Loucy (cell line): ENCODE results near the gene MRPL12.
A peak's percentile ranks its signal among the peaks of the same experiment; 100 is the strongest.

Source experiments
- H2AFZ ChIP-seq: fragments of 200-600 bp; sonication (generic); 2 replicates; pipeline ENCODE4 v1.6.0; 2016; ENCODE audit warnings: antibody characterized with exemption, mild to moderate bottlenecking, low read length, moderate library complexity
- H3F3A ChIP-seq: fragments of 200-600 bp; 2 replicates; pipeline ENCODE4 v1.6.0; 2016; ENCODE audit warnings: antibody characterized with exemption, low read depth, mild to moderate bottlenecking
- H3K27me3 ChIP-seq: fragments of 200-600 bp; sonication (generic); 2 replicates; pipeline ENCODE4 v1.6.1; 2014; ENCODE audit warnings: low read length, mild to moderate bottlenecking; ENCODE audit not compliant: insufficient read depth, poor library complexity, severe bottlenecking
- H3K36me3 ChIP-seq: fragments of 200-600 bp; sonication (generic); 2 replicates; pipeline ENCODE4 v1.6.1; 2016; ENCODE audit warnings: low read length; ENCODE audit not compliant: insufficient read depth
- H3K4me1 ChIP-seq: fragments of 200-600 bp; sonication (generic); 2 replicates; pipeline ENCODE4 v1.5.1; 2014; ENCODE audit warnings: low read length, mild to moderate bottlenecking; ENCODE audit not compliant: insufficient read depth, poor library complexity, severe bottlenecking
- H3K4me2 ChIP-seq: fragments of 200-600 bp; sonication (generic); 2 replicates; pipeline ENCODE4 v1.6.0; 2014; ENCODE audit warnings: antibody characterized with exemption, low read length, low read depth, mild to moderate bottlenecking; ENCODE audit not compliant: poor library complexity, severe bottlenecking
- H3K4me3 ChIP-seq: fragments of 200-600 bp; sonication (generic); 2 replicates; pipeline ENCODE4 v1.5.1; 2014; ENCODE audit warnings: low read length, mild to moderate bottlenecking, mixed read lengths; ENCODE audit not compliant: poor library complexity, severe bottlenecking
- H3K79me2 ChIP-seq: fragments of 200-600 bp; sonication (generic); 2 replicates; pipeline ENCODE4 v1.6.1; 2014; ENCODE audit warnings: low read length; ENCODE audit not compliant: insufficient read depth
- H3K9ac ChIP-seq: fragments of 200-600 bp; sonication (generic); 2 replicates; pipeline ENCODE4 v1.6.0; 2014; ENCODE audit warnings: mild to moderate bottlenecking, low read depth, low read length, moderate library complexity; ENCODE audit not compliant: poor library complexity, severe bottlenecking
- H3K9me2 ChIP-seq: fragments of 200-600 bp; sonication (generic); replicated peaks from 2 replicates; pipeline ENCODE4 v1.6.1; 2016; ENCODE audit warnings: low read depth, low read length, mixed read lengths
- H3K9me3 ChIP-seq: fragments of 200-600 bp; sonication (generic); 2 replicates; pipeline ENCODE4 v1.6.1; 2014; ENCODE audit warnings: mild to moderate bottlenecking, antibody characterized with exemption, low read length, low read depth; ENCODE audit not compliant: insufficient read depth
- H4K20me1 ChIP-seq: fragments of 200-600 bp; sonication (generic); 2 replicates; pipeline ENCODE4 v1.6.0; 2014; ENCODE audit warnings: antibody characterized with exemption, low read length, mild to moderate bottlenecking; ENCODE audit not compliant: insufficient read depth, poor library complexity, severe bottlenecking
- EZH2phosphoT487 ChIP-seq: fragments of 200-600 bp; IDR thresholded peaks from 2 replicates; pipeline ENCODE4 v1.6.1; 2018; ENCODE audit warnings: antibody characterized with exemption, mild to moderate bottlenecking, moderate library complexity, borderline replicate concordance
- TF ChIP-seq, protein P1 (sequence below): fragments of 200-600 bp; sonication (generic); conservative IDR thresholded peaks from 2 replicates; pipeline ENCODE4 v1.5.1; 2014; ENCODE audit warnings: mild to moderate bottlenecking, antibody characterized with exemption, low read length

MRPL12 gene

DNA sequence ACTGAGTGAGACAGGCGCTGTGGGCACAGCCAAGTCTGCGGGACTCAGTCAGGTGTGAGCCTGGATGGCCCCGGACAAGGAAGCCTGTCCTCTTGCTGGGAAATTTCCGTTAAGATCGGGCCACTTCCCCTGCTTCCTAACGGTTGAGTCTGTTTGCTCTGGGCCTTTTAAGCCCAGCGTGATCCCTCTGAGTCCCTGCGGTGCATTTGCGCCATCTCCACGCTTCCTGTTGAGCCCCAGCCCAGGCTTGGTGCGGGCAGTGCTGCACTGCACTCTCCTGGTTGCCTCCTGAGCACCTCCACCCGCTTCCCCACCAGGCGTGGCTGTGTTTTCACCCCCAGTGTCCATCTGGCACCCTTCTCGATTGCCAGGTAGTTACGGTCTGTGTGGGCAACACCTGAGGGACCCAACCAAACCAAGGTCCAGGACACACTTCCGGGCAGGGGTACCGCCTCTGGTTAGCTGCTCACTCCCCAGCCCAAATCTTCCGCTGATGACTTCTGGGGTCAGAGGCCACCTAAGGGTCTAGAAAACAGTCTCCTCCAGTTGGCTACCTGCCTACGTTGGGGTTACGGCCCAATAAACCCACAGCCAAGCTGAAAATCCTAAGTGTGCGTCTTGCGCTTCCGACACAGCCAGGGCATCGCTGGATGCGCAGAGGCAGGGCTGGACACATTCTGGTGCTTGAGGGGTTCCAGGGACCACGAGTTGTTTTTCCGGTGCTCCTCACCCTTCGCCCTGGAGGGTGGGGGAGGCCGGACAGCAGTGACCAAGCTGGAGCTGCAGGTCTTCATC lies 7.5 kb downstream of the MRPL12 start:
- H3K79me2 ChIP-seq = peaks cover 52% of the 10 kb centered on the region
- H3K36me3 ChIP-seq = peaks cover 16% of the 10 kb centered on the region; the same call in 1 of the 2 replicates
- H3K9ac ChIP-seq = peak overlapping the region; percentile 68
- H3K4me3 ChIP-seq = peak overlapping the region; percentile 85
- peaks cover 25% of the 10 kb centered on the region for H3K4me1 ChIP-seq
- peak overlapping the region; percentile 98 for H3K4me2 ChIP-seq
- no peaks in the 10 kb centered on the region for H3K27me3 ChIP-seq
- no peaks in the 10 kb centered on the region for H3K9me2 ChIP-seq
- no peak overlapping the region for H2AFZ ChIP-seq
- TF ChIP-seq, protein P1, sequence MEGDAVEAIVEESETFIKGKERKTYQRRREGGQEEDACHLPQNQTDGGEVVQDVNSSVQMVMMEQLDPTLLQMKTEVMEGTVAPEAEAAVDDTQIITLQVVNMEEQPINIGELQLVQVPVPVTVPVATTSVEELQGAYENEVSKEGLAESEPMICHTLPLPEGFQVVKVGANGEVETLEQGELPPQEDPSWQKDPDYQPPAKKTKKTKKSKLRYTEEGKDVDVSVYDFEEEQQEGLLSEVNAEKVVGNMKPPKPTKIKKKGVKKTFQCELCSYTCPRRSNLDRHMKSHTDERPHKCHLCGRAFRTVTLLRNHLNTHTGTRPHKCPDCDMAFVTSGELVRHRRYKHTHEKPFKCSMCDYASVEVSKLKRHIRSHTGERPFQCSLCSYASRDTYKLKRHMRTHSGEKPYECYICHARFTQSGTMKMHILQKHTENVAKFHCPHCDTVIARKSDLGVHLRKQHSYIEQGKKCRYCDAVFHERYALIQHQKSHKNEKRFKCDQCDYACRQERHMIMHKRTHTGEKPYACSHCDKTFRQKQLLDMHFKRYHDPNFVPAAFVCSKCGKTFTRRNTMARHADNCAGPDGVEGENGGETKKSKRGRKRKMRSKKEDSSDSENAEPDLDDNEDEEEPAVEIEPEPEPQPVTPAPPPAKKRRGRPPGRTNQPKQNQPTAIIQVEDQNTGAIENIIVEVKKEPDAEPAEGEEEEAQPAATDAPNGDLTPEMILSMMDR = no peak
- no peak for TF ChIP-seq EZH2phosphoT487
- no peaks in the 10 kb centered on the region for H3K9me3 ChIP-seq
- no peaks in the 10 kb centered on the region for H3F3A ChIP-seq
- H4K20me1 ChIP-seq = peaks cover 8% of the 10 kb centered on the region

GRCh38 chr17:81711814-81712467 lies 8.8 kb downstream of the MRPL12 start, which contains the start of gene SLC25A10:
Gene SLC25A10 (plus strand): TSS chr17:81712284. CDS start chr17:81712427, 143 bp downstream.
- peak within 1 kb of the TSS; percentile 85 for H3K4me3 ChIP-seq
- peaks cover 6% of the 10 kb centered on the region for H4K20me1 ChIP-seq
- peaks cover 13% of the 10 kb centered on the region; the same call in 1 of the 2 replicates for H3K36me3 ChIP-seq
- peaks cover 25% of the 10 kb centered on the region for H3K4me1 ChIP-seq
- H3K9me2 ChIP-seq = no peaks in the 10 kb centered on the region
- no peaks in the 10 kb centered on the region for H3K27me3 ChIP-seq
- H3K9me3 ChIP-seq = no peaks in the 10 kb centered on the region
- peak within 1 kb of the TSS; percentile 75 for H3K9ac ChIP-seq
- H2AFZ ChIP-seq = peak within 1 kb of the TSS; percentile 71; the same call in 1 of the 2 replicates
- no peak for TF ChIP-seq EZH2phosphoT487
- TF ChIP-seq, protein P1 = no peak
- H3K79me2 ChIP-seq = peaks cover 41% of the 10 kb centered on the region
- H3K4me2 ChIP-seq = peak within 1 kb of the TSS; percentile 98
- H3F3A ChIP-seq = no peaks in the 10 kb centered on the region

- Histone ChIP-seq H3K36me3 (peaks cover 7% of the 10 kb centered on the region; the same call in 1 of the 2 replicates), H3K27me3 (no peaks in the 10 kb centered on the region), H4K20me1 (peaks cover 6% of the 10 kb centered on the region), H3K9me3 (no peaks in the 10 kb centered on the region), H3K4me3 (peak overlapping the region; percentile 85), H3K4me2 (peak overlapping the region; percentile 98), H3K9me2 (no peaks in the 10 kb centered on the region), H3K4me1 (peaks cover 25% of the 10 kb centered on the region), H3K79me2 (peaks cover 35% of the 10 kb centered on the region), H3K9ac (peak overlapping the region; percentile 75), H3F3A (no peaks in the 10 kb centered on the region), H2AFZ (peak overlapping the region; percentile 60; the same call in 1 of the 2 replicates)
- no peak for TF ChIP-seq EZH2phosphoT487
- TF ChIP-seq, protein P1 = 0 out of 2 replicates have a peak, but pooled peaks have one; percentile 9
Observed at GRCh38 chr17:81712468-81713003, 9.4 kb downstream of the MRPL12 start.
